GM10266 (cell line): ENCODE measurements around the gene CIROP.
A peak's percentile ranks its signal among the peaks of the same experiment; 100 is the strongest.

Experiments used
- DNase-seq: peaks from one replicate; pipeline ENCODE4 v3.0.0; 2012; ENCODE audit errors: extremely low spot score
- CTCF ChIP-seq: IDR thresholded peaks from 2 replicates; pipeline ENCODE4 v1.5.1; 2012; ENCODE audit warnings: mild to moderate bottlenecking, low read depth; ENCODE audit not compliant: control insufficient read depth, insufficient read depth; ENCODE audit errors: missing control alignments

Gene CIROP

DNA sequence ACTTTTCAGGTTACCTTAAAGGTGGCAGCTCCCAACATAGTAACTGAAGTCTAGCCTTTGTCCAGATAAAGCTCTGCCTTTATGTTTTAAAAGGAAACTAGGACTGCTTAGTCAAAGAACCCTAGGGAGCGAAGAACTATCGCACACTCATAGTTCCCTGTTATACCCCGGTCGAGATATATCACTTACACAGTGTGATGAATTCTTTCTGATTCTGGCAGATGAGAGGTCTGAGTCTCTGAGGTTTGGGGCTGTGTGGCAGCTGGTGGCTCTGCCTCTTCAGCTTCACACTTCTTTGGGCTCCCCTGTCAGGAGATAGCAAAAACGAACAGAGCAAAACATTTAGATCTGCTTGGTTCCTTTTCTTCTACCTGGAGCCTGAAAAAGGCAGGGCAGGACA is 26.8 kb downstream of the CIROP start:
- no peak for TF ChIP-seq CTCF
- no peak for DNase-seq

- no peak for DNase-seq
These were observed 27.9 kb downstream of the CIROP start for GRCh38 chr14:23076785-23077408.

DNA sequence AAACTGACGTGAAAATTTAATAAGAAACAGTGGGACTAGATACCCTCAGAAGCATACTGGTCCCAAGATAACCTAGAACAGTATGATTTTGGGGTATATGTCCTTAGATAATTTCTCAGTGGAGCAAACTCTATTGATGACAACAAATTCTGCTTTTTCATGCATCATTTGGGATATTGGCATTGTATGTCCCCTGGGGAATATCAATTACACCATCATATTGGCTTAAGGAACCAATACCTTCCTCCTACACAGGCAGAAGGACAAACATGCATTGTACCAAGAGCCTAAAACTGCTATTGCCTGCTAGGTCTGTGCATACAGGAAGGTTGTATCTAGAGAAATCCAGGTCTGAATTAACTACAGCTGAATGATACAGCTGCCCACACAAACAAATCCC is 29.9 kb downstream of the CIROP start:
- no peak for DNase-seq
- TF ChIP-seq CTCF, result no peak

More at GRCh38 chr14:23076785-23077408, 27.9 kb downstream of the CIROP start:
- peak; percentile 52 for TF ChIP-seq CTCF

- no peak for TF ChIP-seq CTCF
- no peak for DNase-seq
These were observed 32.8 kb downstream of the CIROP start for GRCh38 chr14:23071921-23072539.

GRCh38 chr14:23071244-23071920 is 33.4 kb downstream of the CIROP start:
- no peak for TF ChIP-seq CTCF
- DNase-seq, result peak; percentile 86

GRCh38 chr14:23070262-23071129 is 34.3 kb downstream of the CIROP start:
- DNase-seq, result no peak
- TF ChIP-seq CTCF, result peak; percentile 3
